ENCODE results near the gene PLA2G4C.
A peak's percentile ranks its signal among the peaks of the same experiment; 100 is the strongest.

Gene PLA2G4C

GRCh38 chr19:48123907-48124651 lies 13.5 kb upstream of the PLA2G4C start:
- Histone ChIP-seq H3K27ac (no peak overlapping the region), H3K4me3 (no peak overlapping the region)
- no peak for TF ChIP-seq CTCF (IDR thresholded peaks at IDR 0.05)
- DNase-seq (ENCODE audit: low spot score) = no peak

DNA sequence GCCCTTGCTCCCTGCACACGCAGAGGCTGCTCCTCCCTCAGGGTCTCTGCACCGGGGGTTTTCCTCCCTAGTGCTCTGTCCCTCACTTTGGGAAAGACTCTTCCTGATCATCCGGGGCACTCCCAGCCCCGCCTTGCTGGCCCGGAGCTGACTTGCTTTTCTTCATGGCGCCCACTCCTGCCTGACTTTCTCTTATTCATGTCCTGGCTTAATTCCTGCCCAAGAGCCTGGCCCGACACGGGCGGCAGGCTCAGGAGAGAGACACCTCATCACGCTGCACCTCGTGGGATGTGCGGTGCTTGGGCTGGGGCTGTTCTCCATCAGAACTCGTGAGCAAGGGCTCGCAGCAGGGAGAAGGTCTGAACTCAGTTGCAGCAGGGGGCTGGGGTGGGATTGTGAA lies 11.8 kb upstream of the PLA2G4C start:
- H3K4me3 ChIP-seq = no peak overlapping the region
- peak overlapping the region in 1 of 2 donors; percentile 28 for H3K27ac ChIP-seq
- no peak for TF ChIP-seq CTCF (IDR thresholded peaks at IDR 0.05)
- no peak for DNase-seq (ENCODE audit: low spot score)

GRCh38 chr19:48121909-48122371 lies 11.3 kb upstream of the PLA2G4C start:
- Histone ChIP-seq H3K4me3 (no peak overlapping the region), H3K27ac (peak overlapping the region in 1 of 2 donors; percentile 28)
- no peak for TF ChIP-seq CTCF (IDR thresholded peaks at IDR 0.05)
- DNase-seq (ENCODE audit: low spot score) = no peak

DNA sequence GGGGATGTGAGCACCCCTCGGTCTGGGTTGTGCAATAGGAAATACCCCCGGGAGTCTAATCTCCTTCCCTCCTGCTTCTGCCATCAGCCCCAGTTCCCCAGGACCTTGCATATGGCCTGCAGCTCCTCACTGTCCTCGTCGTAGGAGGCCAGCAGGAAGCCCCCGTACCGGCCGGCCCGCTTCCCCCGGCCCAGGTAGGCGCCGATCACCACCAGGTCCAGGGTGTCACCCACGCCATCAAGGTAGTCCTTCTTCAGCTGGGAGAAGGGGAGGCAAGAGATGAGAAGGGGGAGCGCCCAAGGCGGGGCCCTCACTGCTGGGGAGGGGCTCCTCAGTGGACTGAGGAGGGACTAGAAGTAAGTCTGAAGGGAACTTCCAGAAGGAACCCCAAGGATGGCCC lies 10.4 kb upstream of the PLA2G4C start:
- no peak for DNase-seq (ENCODE audit: low spot score)
- no peak overlapping the region for H3K27ac ChIP-seq

GRCh38 chr19:48120505-48120904 lies 9.9 kb upstream of the PLA2G4C start:
- no peak for TF ChIP-seq CTCF (IDR thresholded peaks at IDR 0.05)
- DNase-seq (ENCODE audit: low spot score) = no peak
- Histone ChIP-seq H3K4me3 (no peak overlapping the region), H3K27ac (no peak overlapping the region)

More for the DNA sequence above, 10.4 kb upstream of the PLA2G4C start:
- H3K4me3 ChIP-seq = no peak overlapping the region
- no peak for TF ChIP-seq CTCF (IDR thresholded peaks at IDR 0.05)

GRCh38 chr19:48118131-48118517 lies 7.5 kb upstream of the PLA2G4C start:
- DNase-seq (ENCODE audit: low spot score) = no peak
- Histone ChIP-seq H3K27ac (no peak overlapping the region), H3K4me3 (no peak overlapping the region)
- TF ChIP-seq CTCF (IDR thresholded peaks at IDR 0.05) = no peak

DNA sequence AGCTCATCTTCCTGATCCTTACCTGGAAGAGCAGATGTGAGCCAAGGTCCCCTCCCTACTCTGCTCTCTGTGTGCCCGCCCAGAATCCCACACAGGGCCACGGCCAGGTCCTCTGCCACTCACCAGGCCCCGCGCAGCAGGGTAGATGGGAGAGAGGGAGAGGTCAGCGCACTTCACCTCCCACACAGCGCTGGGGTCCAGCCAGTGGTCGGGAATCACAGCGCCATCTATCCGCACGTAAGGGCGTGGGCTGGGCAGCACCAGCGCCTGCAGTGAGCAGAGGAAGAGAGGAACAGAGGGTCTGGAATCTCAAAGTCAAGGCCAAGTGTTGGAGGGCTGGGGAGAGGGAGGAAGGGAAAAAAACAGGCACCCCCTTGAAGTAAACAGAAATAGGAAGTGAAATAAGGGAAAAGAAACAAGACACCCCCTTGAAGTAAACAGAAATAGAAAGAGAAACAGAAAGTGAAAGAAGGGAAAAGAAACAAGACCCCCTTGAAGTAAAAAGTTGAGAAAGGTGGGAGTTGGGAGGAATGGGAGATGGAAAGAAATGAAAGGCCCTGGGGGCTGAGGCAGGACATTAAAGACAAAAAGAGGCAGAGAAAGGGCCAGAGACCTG lies 7.0 kb upstream of the PLA2G4C start:
- no peak for TF ChIP-seq CTCF (IDR thresholded peaks at IDR 0.05)

More for the DNA sequence above, 7.0 kb upstream of the PLA2G4C start:
- no peak overlapping the region for H3K4me3 ChIP-seq
- no peak overlapping the region for H3K27ac ChIP-seq
- DNase-seq (ENCODE audit: low spot score) = no peak

All from coronary artery (tissue), 2 donors.